PC-9 (cell line): ENCODE measurements around the gene ANGPTL7. TPM values are rescaled to one million over a fixed set of nuclear protein-coding genes. Genes with fewer than 3 reads are reported as not detected.

Experiments used
- BruUV-seq: library from RNA; stranded (reverse); fragments of 400-500 nt; replicated peaks from 2 replicates; lab custom pipeline; 2021; lab: Mats Ljungman, UMichigan
- CTCF ChIA-PET: fragments of 300-600 bp; sonication (Branson Sonifier 250); formaldehyde crosslinking; loops from one replicate; lab custom pipeline; 2022; ENCODE audit warnings: antibody characterized with exemption; lab: Charles Lee
- POLR2A ChIA-PET: fragments of 300-600 bp; sonication (Branson Sonifier 250); formaldehyde crosslinking; loops from one replicate; lab custom pipeline; 2022; ENCODE audit warnings: antibody characterized with exemption; ENCODE audit not compliant: unreplicated experiment; lab: Charles Lee
- DNase-seq, 2 experiments: peaks; one replicate each; pipeline versions ENCODE4 v3.0.0 to v3.0.0-alpha.2; 2015 to 2022; ENCODE audit warnings: mixed read lengths in 1 of 2
- H2AFZ ChIP-seq: fragments of 200-600 bp; sonication (generic); 2 replicates; pipeline ENCODE4 v1.8.1; 2017; ENCODE audit warnings: antibody characterized with exemption
- H3F3A ChIP-seq: fragments of 200-600 bp; sonication (generic); 2 replicates; pipeline ENCODE4 v1.8.1; 2017; ENCODE audit warnings: antibody characterized with exemption, mild to moderate bottlenecking, low read depth; ENCODE audit not compliant: insufficient read depth
- H3K27ac ChIP-seq: fragments of 200-600 bp; sonication (generic); 2 replicates; pipeline ENCODE4 v1.6.1; 2016; ENCODE audit warnings: mixed run types
- H3K27me3 ChIP-seq: fragments of 200-600 bp; sonication (generic); 2 replicates; pipeline ENCODE4 v1.6.1; 2016; ENCODE audit warnings: low read depth, mixed run types; ENCODE audit not compliant: insufficient read depth
- H3K36me3 ChIP-seq: fragments of 200-600 bp; sonication (generic); 2 replicates; pipeline ENCODE4 v1.6.1; 2016; ENCODE audit warnings: low read depth, mixed run types
- H3K4me1 ChIP-seq: fragments of 200-600 bp; sonication (generic); replicated peaks from 2 replicates; pipeline ENCODE4 v1.6.1; 2016; ENCODE audit warnings: mixed run types; ENCODE audit not compliant: insufficient read depth
- H3K4me2 ChIP-seq: fragments of 200-600 bp; sonication (generic); 2 replicates; pipeline ENCODE4 v1.6.1; 2017; ENCODE audit warnings: mixed run types
- H3K4me3 ChIP-seq: fragments of 200-600 bp; sonication (generic); 2 replicates; pipeline ENCODE4 v1.6.1; 2016; ENCODE audit warnings: mixed run types
- H3K79me2 ChIP-seq: fragments of 200-600 bp; sonication (generic); 2 replicates; pipeline ENCODE4 v1.6.1; 2017; ENCODE audit warnings: low read depth, mixed run types
- H3K9me2 ChIP-seq: fragments of 200-600 bp; sonication (generic); 2 replicates; pipeline ENCODE4 v1.8.1; 2017; ENCODE audit warnings: mild to moderate bottlenecking; ENCODE audit not compliant: insufficient read depth
- H3K9me3 ChIP-seq: fragments of 200-600 bp; sonication (generic); 2 replicates; pipeline ENCODE4 v1.8.1; 2016; ENCODE audit warnings: low read depth; ENCODE audit not compliant: insufficient read depth
- H4K20me1 ChIP-seq: fragments of 200-600 bp; sonication (generic); 2 replicates; pipeline ENCODE4 v1.8.1; 2017; ENCODE audit not compliant: insufficient read depth
- EZH2 ChIP-seq: fragments of 200-600 bp; sonication (generic); IDR thresholded peaks from 2 replicates; pipeline ENCODE4 v1.8.0; 2017; ENCODE audit warnings: antibody characterized with exemption, low read depth
- intact Hi-C: fragments of 100-400 bp; cut with micrococcal nuclease; formaldehyde crosslinking; loops from one replicate; pipeline ENCODE4 v1.10.0; 2022; ENCODE audit not compliant: unreplicated experiment
- total RNA-seq: library from RNA; stranded (reverse); gene quantifications from 2 replicates; pipeline ENCODE4 v1.2.3, GENCODE V29; 2021
- TF ChIP-seq, protein P1 (sequence below): fragments of 200-600 bp; sonication (generic); conservative IDR thresholded peaks from 2 replicates; pipeline ENCODE4 v1.6.1; 2017; ENCODE audit warnings: mixed run types, antibody characterized with exemption, mild to moderate bottlenecking, moderate library complexity

The ANGPTL7 gene
- total RNA-seq, 1 experiment from 2014 or later = not detected

DNA sequence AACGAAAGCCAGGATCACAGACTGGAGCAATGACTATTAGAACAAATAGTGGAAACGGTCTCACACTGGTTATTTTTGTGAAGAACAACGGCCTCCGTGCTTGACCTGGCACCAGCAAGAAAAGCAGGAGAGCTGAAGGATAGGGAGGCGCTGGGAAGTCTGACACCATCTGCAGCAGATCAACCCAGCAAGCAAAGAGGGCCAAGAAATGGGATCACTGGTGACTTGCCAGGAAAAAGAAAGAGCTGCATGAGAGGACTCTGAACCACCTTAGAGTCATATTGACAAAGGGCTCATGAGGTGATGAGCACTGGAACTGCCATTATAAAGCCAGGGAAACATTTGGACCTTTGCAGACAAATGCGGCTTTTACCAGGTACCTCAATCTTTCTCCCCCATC lies 48.2 kb downstream of the ANGPTL7 start:
- no peak for DNase-seq
- Histone ChIP-seq H3K4me3 (no peak overlapping the region), H4K20me1 (no peaks in the 10 kb centered on the region), H3K36me3 (no peaks in the 10 kb centered on the region), H3K4me2 (no peak overlapping the region), H3K79me2 (no peaks in the 10 kb centered on the region), H3K27ac (no peak overlapping the region), H3K9me3 (no peaks in the 10 kb centered on the region), H3K4me1 (no peaks in the 10 kb centered on the region), H3F3A (no peaks in the 10 kb centered on the region; the same call in 1 of the 2 replicates), H2AFZ (no peak overlapping the region), H3K27me3 (no peaks in the 10 kb centered on the region), H3K9me2 (no peaks in the 10 kb centered on the region)
- intact Hi-C loops = no loop called here
- BruUV-seq = no TSS peak
- CTCF ChIA-PET = no interaction called here
- no peak for TF ChIP-seq EZH2
- TF ChIP-seq, protein P1, sequence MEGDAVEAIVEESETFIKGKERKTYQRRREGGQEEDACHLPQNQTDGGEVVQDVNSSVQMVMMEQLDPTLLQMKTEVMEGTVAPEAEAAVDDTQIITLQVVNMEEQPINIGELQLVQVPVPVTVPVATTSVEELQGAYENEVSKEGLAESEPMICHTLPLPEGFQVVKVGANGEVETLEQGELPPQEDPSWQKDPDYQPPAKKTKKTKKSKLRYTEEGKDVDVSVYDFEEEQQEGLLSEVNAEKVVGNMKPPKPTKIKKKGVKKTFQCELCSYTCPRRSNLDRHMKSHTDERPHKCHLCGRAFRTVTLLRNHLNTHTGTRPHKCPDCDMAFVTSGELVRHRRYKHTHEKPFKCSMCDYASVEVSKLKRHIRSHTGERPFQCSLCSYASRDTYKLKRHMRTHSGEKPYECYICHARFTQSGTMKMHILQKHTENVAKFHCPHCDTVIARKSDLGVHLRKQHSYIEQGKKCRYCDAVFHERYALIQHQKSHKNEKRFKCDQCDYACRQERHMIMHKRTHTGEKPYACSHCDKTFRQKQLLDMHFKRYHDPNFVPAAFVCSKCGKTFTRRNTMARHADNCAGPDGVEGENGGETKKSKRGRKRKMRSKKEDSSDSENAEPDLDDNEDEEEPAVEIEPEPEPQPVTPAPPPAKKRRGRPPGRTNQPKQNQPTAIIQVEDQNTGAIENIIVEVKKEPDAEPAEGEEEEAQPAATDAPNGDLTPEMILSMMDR = no peak
- POLR2A ChIA-PET = no interaction called here

DNA sequence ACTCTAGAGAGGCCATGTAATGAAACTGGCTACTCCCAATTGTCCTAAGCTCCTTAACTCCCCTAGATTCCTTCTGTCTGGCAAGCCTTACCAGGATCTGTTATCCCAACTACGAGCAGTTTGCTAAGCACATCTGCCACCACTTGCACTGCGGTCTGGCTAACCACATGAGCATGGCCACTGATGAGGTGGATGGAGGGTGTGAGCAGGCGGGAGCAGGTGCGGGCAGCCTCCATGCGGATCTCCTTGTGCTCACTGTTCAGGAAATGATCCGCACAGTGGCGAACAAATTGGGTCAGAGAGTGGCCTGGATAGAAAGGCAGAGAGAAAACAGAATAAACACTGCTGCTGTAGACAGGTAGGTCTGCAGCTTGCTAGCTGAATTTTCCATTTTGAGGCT lies 49.2 kb downstream of the ANGPTL7 start:
- ChIA-PET POLR2A (no interaction called here), CTCF (interaction anchor here (0.6 kb wide), 1 partner anchor 403 kb away, joined by 3 read pairs; no protein-coding TSS in a partner anchor)
- Histone ChIP-seq H3K4me1 (no peaks in the 10 kb centered on the region), H3K27me3 (no peaks in the 10 kb centered on the region), H4K20me1 (no peaks in the 10 kb centered on the region), H3K27ac (no peak overlapping the region), H3K4me3 (no peak overlapping the region), H3K9me3 (no peaks in the 10 kb centered on the region), H3K4me2 (no peak overlapping the region), H3K36me3 (no peaks in the 10 kb centered on the region), H2AFZ (no peak overlapping the region), H3K9me2 (no peaks in the 10 kb centered on the region), H3K79me2 (no peaks in the 10 kb centered on the region), H3F3A (no peaks in the 10 kb centered on the region; the same call in 1 of the 2 replicates)
- BruUV-seq = no TSS peak
- no peak for TF ChIP-seq EZH2
- TF ChIP-seq, protein P1 = no peak
- intact Hi-C loops = no loop called here
- DNase-seq = no peak

DNA sequence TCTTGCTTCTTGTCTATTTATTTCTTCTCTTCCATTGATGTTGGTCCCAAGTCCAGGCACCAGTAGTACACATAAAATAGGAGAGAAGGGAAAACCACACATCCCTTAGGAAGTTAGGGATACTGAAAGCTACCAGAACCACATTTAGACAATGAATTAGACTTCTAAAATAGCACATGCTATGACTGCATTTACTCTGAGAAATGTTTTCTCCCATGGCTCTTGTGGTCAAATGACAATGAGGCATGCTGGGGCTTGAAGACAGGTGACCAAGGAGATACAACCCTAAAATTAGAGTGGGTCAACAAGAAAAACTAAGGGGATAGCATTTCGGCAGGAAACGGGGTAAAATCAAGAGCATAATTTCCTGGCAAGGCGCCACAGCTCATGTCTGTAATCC lies 56.1 kb downstream of the ANGPTL7 start:
- Histone ChIP-seq H3K27me3 (no peaks in the 10 kb centered on the region), H3K79me2 (no peaks in the 10 kb centered on the region), H4K20me1 (no peaks in the 10 kb centered on the region), H3K27ac (no peak overlapping the region), H3K9me2 (no peaks in the 10 kb centered on the region), H2AFZ (no peak overlapping the region), H3K4me1 (no peaks in the 10 kb centered on the region), H3K36me3 (no peaks in the 10 kb centered on the region), H3K4me2 (no peak overlapping the region), H3F3A (no peaks in the 10 kb centered on the region; the same call in 1 of the 2 replicates), H3K4me3 (no peak overlapping the region), H3K9me3 (no peaks in the 10 kb centered on the region)
- no peak for DNase-seq
- no peak for TF ChIP-seq EZH2
- TF ChIP-seq, protein P1 = no peak
- POLR2A ChIA-PET = no interaction called here
- BruUV-seq = no TSS peak
- intact Hi-C loops = loop anchor here (10.0 kb wide), 1 partner anchor 210 kb away; no protein-coding TSS in a partner anchor
- CTCF ChIA-PET = no interaction called here

Other genes starting within 250 kb of the ANGPTL7 start
- gene TARDBP, start 176.7 kb upstream of the ANGPTL7 start, total RNA-seq = 142 and 177 TPM in 2 replicates
- not detected in 2 replicates for gene MASP2, start 142.1 kb upstream of the ANGPTL7 start, total RNA-seq
- gene SRM, start 129.3 kb upstream of the ANGPTL7 start, total RNA-seq = 50.3 and 55.3 TPM in 2 replicates
- 55.8 and 57.7 TPM in 2 replicates for gene EXOSC10, start 89.5 kb upstream of the ANGPTL7 start, total RNA-seq
- 34.6 and 37.4 TPM in 2 replicates for gene MTOR, start 73.2 kb downstream of the ANGPTL7 start, total RNA-seq
- 11.2 and 12.1 TPM in 2 replicates for gene UBIAD1, start 83.8 kb downstream of the ANGPTL7 start, total RNA-seq